GM12874 (cell line): ENCODE data around the gene KCNJ6.

Source experiments
- TF ChIP-seq, protein P1 (sequence below): IDR thresholded peaks from 2 replicates; pipeline ENCODE4 v1.5.1; 2011; ENCODE audit warnings: low read depth, mild to moderate bottlenecking, control low read depth, low read length, moderate library complexity; ENCODE audit not compliant: insufficient read depth

The KCNJ6 gene

DNA sequence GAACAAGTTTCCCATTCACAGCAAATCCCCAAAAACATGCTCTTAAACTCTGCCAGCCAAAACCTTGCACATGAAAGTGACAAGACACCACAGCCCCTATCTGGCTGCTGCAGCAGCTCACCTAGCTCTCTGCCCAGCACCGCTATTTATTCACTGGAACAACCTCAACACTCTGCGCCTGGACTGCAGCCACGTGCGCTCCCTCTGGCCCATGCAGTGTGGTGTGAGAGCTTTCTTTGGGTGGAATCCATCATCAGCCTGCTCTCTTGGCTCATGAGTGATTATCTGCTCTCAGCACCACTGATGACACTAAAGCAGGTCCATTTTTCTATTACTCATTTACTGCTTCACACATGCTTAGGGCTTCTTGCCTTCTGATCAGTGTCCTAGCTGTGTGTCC, 11.4 kb downstream of the KCNJ6 start:
- TF ChIP-seq, protein P1, sequence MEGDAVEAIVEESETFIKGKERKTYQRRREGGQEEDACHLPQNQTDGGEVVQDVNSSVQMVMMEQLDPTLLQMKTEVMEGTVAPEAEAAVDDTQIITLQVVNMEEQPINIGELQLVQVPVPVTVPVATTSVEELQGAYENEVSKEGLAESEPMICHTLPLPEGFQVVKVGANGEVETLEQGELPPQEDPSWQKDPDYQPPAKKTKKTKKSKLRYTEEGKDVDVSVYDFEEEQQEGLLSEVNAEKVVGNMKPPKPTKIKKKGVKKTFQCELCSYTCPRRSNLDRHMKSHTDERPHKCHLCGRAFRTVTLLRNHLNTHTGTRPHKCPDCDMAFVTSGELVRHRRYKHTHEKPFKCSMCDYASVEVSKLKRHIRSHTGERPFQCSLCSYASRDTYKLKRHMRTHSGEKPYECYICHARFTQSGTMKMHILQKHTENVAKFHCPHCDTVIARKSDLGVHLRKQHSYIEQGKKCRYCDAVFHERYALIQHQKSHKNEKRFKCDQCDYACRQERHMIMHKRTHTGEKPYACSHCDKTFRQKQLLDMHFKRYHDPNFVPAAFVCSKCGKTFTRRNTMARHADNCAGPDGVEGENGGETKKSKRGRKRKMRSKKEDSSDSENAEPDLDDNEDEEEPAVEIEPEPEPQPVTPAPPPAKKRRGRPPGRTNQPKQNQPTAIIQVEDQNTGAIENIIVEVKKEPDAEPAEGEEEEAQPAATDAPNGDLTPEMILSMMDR: no peak

DNA sequence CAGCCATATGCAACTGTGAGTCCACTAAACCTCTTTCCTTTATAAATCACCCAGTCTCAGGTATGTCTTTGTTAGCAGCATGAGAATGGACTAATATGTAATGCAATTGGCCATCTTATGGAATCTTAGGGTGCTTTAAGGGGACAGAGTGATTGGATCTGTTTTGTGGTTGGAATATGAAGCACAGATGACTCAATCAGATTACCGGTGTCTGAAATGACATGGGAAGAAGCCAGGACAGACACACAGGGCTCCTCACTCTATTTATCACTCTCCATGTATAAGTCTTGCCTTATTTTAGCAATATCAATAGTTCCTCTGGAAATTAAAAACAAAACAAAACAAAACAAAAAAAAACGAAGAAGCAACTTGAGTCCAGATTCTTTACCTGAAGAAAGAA, 12.9 kb downstream of the KCNJ6 start:
- TF ChIP-seq, protein P1: no peak

DNA sequence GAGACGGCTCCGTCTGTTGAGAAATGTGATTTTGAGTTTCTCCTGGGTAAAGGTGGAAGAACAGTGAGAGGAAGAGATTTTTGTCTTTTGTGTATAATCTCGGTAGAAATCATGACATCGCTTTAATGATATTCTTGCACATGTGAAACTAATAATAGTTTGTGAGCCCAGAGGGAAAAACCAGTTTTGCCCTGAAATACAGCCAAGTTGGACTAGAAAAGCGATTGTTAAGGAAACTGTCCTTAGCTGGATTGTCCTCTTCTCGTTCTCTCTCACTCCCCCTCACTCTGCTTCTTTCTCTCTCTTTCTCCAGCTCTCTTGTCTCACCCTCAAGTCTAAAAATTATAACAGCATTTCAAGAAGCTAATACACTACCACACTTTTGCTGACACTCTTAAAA, 17.1 kb downstream of the KCNJ6 start:
- TF ChIP-seq, protein P1: no peak

DNA sequence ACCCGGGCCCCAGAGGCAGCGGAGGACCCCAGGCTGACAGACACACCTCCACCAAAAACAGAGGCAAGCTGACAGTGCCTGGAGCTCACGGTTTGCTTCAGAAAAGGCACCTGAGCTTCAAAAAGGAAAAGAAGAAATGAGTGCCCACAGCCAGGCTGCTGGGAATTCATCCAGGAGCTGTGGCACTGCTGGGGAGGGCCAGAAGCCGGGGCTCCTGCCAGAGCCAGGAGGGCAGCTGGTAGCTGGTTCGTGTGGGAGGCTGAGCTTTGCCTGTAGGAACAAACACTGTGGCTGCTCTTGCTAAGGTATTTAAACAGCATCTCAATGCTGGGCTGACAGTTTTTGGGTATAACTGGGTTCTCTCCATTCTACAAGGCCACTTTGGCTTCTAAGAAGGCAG, 19.5 kb downstream of the KCNJ6 start:
- TF ChIP-seq, protein P1: no peak

DNA sequence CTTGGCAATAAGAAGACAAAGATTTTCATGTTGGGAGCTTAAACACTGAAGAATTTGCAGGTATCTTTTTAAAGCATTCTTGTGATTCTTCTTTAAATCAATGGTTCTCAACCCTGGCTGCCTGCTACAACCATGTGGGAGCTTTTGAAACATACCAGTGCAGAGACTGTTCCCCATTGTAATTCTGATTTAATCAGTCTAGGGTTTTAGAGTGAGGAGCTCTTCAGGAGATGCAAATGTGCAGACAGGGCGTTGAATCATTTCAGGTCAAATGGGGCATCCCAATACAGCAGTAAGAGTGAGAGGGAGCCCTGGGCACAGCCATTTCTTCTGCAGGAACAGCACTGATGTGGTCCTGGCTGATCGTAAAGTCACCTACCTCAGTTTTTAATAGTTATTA, 24.3 kb downstream of the KCNJ6 start:
- TF ChIP-seq, protein P1: no peak

DNA sequence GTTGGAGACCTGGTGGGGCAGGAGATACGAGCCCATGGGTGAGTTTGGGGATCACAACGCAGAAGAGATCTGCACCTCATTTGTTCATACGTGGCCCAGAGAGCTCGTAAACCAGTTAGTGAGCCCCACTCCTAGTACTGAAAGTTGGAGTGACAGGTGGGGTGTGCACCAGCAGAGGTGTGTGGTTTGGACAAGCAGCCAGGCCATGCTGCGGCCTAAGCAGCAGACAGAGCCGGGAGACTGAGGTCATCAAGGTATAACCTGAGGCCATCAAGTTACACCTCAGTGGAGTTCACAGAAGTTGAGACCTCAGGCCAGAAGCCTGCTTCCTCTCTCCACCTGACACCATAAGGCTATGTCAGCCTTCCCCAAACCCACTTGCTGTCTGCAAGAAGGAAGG, 27.6 kb downstream of the KCNJ6 start:
- TF ChIP-seq, protein P1: no peak

DNA sequence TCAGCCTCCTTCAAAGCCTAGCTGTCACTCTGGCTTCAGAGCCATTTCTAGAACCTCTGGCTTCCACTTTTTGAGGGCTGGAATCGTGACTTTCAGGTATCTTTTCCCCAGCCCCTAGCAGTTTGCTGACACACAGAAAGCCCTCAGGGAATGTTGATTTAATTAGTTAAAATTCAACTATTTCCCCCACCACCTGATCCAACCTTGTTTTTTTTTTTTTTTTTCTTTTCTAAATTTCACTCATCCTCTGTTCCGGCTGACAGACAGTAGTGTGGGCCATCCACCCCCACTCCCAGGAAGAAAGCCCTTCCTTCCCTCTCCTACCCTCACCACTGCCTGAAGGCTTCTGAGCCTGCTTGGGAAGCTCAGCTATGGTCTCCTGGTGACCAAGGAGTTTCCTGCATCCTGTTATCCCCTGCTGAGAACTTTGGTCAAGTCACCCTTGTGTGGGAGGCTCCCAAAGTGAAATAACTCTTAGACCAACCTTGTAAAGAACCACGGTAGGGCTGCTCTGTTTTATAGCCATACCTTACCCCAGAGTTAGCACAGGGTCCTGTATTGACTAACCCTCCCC, 29.4 kb downstream of the KCNJ6 start:
- TF ChIP-seq, protein P1: no peak

DNA sequence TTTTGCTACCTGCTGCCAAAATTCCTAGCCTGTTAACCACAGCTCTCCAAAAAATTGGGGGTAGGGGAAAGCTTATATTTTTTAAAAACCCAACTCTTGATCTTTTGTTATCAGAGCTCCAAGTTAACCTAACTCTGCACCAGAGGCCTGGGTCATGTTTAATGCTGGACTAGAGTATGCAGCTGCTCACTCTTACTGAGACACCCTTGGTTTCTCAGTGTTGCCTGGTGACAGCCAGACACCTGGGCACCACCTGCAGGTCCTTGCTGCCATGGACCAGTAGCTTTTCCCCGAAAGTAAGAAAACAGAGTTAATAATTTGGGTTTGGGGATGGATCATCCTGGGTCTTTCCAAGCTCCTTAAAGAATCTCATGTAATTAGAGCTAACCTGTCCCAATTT, 30.1 kb downstream of the KCNJ6 start:
- TF ChIP-seq, protein P1: no peak
